ENCODE measurements around the gene SLC19A1.
"Not testable (repeated sequence)": the region's sequence is repeated elsewhere in the genome, so short reads cannot be mapped to it uniquely, and the experiment has no call there.

SLC19A1 gene

DNA sequence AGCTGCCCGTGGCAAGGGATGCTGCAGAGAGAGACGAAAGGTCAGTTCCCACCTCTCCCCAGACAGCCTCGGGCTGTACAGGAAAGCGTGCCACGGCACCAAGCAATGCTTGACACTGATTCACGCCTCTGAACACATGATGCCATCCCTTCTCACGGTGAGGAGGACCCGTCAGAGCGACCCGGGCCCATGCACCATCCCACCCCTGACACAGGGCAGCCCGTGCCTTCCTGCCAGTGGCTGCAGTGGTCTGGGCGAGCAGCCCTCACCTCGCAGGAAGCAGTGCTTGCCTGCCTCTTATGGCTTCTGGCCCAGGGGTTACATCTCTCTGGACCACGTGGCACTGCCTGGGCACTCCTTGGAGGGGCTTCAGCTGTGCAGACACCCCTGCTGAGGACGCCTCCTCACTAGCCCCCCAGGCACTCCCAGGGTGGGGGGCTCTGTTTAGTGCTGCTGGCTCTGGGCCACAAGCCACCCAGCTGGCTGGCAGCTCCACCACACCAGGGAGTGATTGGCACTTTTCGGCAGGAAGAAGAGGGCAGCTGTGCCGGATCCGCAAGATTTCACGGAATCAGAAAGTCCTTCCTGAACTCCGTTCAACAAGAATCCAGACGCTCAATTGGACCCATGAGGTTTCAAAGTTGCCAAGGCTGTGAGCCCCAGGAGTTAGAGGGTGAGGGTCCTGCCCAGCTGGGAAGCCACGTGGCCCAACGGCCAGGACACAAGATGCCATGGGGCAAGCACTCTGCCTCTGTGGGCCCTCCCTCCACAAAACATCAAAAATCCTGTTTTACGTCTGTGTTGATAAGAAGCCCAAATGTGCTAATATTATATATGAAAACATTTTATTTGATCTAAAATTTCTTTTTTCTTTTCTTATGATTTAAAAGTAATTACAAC lies 34.8 kb upstream of the SLC19A1 start:
- DNase-seq = no peak

DNA sequence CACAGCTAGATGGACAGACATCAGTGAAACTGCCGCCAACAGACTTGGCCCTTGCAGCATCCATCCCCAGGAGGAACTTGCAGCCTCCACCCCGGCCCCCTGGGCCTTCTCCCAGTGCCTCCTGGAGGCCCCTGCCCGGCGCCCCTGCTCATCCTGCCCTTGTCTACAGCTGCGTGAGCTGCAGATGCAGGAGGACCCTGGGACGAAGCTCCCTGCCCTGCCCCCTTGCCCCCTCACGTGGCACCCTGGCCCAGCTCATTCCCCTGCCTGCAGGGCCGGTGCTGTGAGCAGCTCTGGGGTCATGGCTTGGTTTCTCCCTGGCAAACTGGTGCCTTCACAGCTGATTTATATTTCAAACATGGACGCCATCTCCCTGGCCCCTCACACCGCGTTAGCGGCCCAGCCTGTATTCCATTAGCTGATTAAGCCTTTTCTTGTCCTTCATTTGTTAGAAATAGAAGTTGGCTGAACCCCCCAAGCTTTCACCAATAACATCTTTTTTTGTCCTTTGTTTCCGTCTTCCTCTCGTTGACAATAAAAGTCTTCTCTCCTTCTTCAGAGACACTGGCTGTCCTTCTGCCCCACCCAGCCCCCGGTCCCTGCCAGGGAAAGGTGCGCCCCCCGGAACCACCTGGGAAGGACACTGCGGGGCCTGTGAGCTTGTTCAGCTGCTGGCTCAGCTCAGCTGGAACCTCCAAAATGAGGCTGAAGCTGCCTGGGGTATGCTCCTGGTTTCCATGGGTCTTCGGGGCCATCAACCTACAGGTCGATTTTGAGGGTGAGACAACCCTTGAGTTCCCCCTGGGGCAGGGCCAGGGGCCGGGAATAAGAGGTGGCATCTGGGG lies 34.0 kb upstream of the SLC19A1 start:
- DNase-seq = no peak

- no peak for DNase-seq
These were observed 33.2 kb upstream of the SLC19A1 start for GRCh38 chr21:45575304-45575992.

- no peak for DNase-seq
These were observed 32.5 kb upstream of the SLC19A1 start for GRCh38 chr21:45574691-45575090.

DNA sequence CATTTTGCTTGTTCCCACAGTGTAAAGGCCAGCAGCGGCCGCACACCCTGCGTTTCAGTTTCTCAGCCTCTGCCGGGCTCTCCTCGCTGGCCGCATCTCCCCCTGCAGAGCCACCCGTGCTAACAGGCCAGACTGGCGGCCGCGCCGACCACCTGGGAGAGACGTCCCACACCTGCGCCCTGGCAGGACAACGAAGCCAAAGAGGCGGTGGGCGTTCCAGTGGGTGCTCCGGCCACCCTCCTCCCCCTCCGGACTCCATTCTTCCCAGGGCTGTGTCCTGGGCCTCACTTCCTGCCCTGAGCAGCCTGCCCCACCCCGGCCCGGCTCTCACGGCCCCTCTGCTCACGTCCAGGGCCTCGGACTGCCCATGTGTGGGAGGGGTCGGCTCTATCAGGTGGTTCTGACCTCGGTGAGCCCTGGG lies 31.9 kb upstream of the SLC19A1 start:
- no peak for DNase-seq

GRCh38 chr21:45573452-45574035 lies 31.3 kb upstream of the SLC19A1 start:
- DNase-seq = no peak

GRCh38 chr21:45572783-45573451 lies 30.7 kb upstream of the SLC19A1 start:
- no peak for DNase-seq

- no peak for DNase-seq
These were observed 30.0 kb upstream of the SLC19A1 start for GRCh38 chr21:45572231-45572630.

- DNase-seq = no peak
These were observed 29.4 kb upstream of the SLC19A1 start for GRCh38 chr21:45571641-45572040.

GRCh38 chr21:45570826-45571601 lies 28.8 kb upstream of the SLC19A1 start:
- DNase-seq = no peak

DNA sequence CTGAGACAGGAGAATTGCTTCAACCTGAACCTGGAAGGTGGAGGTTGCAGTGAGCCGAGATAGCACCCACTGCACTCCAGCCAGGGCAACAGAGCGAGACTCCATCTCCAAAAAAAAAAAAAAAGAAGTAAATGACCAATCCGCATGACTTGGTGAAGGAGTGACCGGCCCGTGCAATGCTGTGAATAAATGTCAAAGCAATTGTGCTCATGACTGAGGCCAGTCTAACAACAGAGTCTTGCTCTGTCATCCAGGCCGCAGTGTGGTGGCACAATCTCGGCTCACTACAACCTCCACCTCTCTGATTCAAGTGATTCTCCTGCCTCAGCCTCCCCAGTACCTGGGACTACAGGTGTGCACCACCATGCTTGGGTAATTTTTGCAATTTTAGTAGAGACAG lies 27.8 kb upstream of the SLC19A1 start:
- no peak for DNase-seq

- DNase-seq = no peak
These were observed 26.1 kb upstream of the SLC19A1 start for GRCh38 chr21:45568383-45568782.

DNA sequence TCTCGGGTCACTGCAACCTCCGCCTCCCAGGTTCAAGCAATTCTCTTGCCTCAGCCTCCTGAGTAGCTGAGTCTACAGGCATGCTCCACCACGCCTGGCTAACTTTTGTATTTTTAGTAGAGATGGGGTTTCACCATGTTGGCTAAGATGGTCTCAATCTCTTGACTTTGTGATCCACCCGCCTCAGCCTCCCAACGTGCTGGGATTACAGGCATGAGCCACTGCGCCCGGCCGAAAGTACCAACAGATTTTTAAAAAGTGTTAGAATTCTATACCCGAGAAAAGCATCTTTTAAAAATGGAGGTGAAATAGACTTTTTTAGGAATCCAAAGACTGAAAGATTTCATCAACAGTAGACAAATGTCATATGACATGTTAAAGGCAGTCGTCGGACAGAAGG lies 21.9 kb upstream of the SLC19A1 start:
- DNase-seq = not testable (repeated sequence)

DNA sequence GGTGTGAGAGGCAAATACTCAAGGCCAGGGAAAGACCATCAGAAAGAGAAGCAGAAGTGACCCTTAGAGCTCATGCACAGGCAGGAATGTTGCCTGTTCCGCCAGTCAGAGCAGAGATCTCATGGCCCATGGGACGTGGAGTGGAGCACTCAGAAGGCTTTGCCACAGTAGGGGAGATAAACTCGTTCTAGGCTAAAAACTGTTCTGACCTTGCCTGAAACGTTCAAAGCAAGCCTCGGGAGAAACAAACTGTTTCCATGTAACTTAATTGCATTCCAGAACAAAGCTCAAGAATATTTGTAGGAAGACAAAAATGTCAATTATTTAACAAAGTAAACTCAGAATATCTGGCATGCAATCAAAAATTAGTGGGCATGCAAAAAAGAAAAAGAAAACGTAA lies 20.7 kb upstream of the SLC19A1 start:
- DNase-seq = no peak

DNA sequence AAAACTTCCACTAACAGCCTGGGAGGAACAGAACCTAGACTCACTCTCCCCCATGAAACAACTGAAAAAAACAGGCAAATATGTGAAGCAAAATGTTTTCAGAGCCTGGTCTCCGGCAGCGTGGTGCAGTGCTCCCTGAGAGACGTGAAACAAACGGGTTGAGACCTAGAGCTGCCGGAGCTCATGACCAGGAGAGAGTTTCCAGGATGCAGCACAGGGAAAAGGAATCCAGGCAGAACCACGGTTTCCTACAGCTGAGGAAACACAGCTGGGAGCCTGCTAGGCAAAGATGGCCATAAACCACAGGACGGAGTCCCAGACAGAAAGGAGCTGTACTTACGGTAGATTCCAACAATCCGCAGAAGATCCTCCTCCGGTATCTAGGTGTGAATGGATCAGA lies 20.2 kb upstream of the SLC19A1 start:
- DNase-seq = no peak

GRCh38 chr21:45561241-45561640 lies 19.0 kb upstream of the SLC19A1 start:
- DNase-seq = not testable (repeated sequence)

DNA sequence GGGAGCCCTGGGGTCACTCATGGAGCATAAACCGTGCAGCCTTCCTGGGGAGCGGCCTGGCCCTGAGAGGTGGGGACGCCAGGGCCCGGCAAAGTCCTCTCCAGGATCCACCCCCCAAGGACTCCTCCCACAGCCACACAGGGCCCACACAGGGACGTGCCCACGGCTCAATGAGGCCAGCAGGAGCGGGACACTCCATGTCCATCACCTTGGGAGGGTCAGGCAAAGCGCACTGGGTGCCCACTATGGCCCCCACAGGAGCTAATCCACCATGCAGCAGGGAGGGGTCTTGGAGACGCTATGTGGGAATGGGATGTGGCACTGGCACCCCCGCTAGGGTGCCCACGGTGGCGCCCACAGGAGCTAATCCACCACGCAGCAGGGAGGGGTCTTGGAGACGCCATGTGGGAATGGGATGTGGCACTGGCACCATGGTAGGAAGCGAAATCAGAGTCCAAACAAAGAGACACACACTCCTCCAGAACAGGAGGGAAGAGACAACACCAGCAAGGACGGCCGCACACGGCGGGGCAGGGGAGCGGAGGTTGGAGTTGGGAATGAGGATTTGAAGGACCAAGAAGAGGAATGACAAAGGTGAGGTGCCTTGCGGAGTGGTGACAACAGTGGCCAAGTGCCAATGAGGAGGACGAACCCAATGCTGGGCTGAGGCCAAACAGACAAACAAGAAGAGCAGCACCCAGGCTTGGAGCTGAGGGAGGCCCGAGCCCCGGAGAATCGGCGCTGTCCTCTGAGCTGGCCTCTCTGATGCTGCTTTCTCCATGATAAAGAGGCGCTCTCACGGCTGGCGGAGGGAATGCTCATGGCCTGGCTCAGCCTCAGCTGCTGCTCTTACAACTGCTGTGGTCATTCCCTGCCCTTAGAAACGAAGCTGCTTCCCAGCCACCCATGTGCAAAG lies 18.1 kb upstream of the SLC19A1 start:
- DNase-seq = no peak

DNA sequence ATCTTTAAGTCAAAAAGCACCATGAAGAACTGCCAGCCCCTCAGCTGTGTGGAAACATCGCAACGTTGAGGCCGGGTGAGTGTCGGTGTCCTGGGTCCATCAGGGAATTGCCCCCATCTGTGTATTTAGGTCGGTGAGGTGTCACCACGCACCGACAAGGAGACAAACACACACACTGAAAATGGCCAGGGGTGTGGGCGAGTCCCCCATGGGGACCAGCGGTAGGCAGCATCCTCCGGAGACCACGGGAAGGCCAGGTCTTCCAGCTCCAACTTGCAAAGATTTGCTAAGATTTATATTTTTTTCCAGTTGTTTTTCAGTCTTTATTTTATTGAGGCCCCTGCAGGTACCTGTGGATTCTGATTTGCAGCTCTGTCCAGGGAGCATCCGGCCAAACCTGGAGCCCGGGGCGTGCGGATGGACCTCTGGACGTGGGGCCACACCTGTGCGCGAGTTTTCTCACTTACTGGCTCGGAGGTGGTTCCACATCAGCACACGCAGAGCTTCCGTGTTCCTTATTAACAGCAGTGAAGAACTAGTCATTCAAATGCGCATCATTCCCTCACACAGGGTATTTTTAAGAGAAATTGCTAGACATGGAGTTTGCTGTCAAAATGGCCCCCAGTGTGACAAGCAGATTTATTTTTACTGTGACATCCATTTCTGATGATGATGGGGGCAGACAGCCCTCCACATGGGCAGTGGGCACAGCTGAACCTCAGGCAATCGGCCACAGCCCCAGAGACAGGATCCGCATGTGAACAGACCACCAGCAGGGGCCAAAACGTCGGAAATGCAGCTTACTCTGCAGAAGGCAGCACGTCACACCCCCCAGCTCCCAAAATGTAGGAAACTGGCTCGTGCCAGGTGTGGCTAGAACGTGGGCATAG lies 17.2 kb upstream of the SLC19A1 start:
- DNase-seq = no peak

DNA sequence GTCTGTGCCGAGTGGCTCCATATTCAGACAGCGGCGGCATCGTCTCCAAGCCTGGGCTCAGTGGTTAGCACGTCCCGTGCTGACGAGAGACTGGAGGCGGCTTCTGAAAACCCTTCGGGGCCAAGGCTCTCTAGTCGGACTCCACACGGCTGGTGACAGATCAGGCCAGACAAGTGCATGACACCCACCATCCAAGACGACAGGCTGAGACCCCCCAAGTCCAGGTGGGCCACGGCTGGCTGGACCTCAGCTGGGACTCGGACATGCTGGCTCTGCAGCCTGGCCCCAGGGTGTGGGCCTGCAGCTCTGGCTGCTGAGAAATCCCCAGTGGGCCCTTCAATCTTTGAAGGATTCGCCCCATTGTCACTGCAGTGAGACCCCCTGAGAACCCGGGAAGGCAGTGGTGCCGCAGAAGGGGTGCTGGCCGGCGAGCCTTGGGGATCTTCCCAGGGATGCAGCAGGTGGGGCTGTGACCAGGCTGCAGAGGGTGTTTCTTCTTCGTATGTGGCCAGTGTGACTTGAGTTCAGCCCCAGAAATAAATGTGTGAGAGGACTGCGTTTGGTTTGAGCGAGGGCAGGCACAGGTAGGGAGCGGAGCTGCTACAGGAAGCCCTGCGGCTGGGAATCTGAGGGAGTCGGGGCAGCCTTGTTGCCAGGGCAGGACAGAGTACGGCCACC lies 15.9 kb upstream of the SLC19A1 start:
- no peak for DNase-seq

All from MV-4-11 (cell line).